ENCODE results near the gene TAF15.

Gene TAF15

GRCh38 chr17:35807371-35808144 lies 1.7 kb upstream of the TAF15 start:
- Histone ChIP-seq H3K4me3 (IDR thresholded peaks at IDR 0.05; ENCODE audit: insufficient read depth, low read depth, low read length) (no peak overlapping the region), H3K4me1 (ENCODE audit: low read depth, poor library complexity, severe bottlenecking) (peaks cover 35% of the 10 kb centered on the region), H3K4me2 (no peak overlapping the region; the same call in 1 of the 2 replicates), H2AFZ (ENCODE audit: low read depth) (no peak overlapping the region), H3K9ac (no peak overlapping the region), H3K79me2 (ENCODE audit: insufficient read depth, low read depth) (peaks cover 33% of the 10 kb centered on the region), H3K36me3 (ENCODE audit: insufficient read depth) (no peaks in the 10 kb centered on the region), H3K27me3 (ENCODE audit: insufficient read depth, low read depth) (no peaks in the 10 kb centered on the region), H4K20me1 (ENCODE audit: insufficient read depth) (peaks cover 18% of the 10 kb centered on the region), H3K27ac (no peak overlapping the region)
- TF ChIP-seq, protein P1, sequence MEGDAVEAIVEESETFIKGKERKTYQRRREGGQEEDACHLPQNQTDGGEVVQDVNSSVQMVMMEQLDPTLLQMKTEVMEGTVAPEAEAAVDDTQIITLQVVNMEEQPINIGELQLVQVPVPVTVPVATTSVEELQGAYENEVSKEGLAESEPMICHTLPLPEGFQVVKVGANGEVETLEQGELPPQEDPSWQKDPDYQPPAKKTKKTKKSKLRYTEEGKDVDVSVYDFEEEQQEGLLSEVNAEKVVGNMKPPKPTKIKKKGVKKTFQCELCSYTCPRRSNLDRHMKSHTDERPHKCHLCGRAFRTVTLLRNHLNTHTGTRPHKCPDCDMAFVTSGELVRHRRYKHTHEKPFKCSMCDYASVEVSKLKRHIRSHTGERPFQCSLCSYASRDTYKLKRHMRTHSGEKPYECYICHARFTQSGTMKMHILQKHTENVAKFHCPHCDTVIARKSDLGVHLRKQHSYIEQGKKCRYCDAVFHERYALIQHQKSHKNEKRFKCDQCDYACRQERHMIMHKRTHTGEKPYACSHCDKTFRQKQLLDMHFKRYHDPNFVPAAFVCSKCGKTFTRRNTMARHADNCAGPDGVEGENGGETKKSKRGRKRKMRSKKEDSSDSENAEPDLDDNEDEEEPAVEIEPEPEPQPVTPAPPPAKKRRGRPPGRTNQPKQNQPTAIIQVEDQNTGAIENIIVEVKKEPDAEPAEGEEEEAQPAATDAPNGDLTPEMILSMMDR (conservative IDR thresholded peaks at IDR 0.05; ENCODE audit: low read depth, low read length) = no peak

- TF ChIP-seq, protein P1 (conservative IDR thresholded peaks at IDR 0.05; ENCODE audit: low read depth, low read length) = no peak
- peak overlapping the region; percentile 79 for H3K27ac ChIP-seq
- peaks cover 42% of the 10 kb centered on the region for H3K79me2 ChIP-seq (ENCODE audit: insufficient read depth, low read depth)
- no peak overlapping the region for H3K4me3 ChIP-seq (IDR thresholded peaks at IDR 0.05; ENCODE audit: insufficient read depth, low read depth, low read length)
- H3K4me2 ChIP-seq = peak overlapping the region; percentile 94
- no peaks in the 10 kb centered on the region for H3K36me3 ChIP-seq (ENCODE audit: insufficient read depth)
- H3K27me3 ChIP-seq (ENCODE audit: insufficient read depth, low read depth) = no peaks in the 10 kb centered on the region
- peak overlapping the region; percentile 91 for H3K9ac ChIP-seq
- H2AFZ ChIP-seq (ENCODE audit: low read depth) = peak overlapping the region; percentile 73
- H4K20me1 ChIP-seq (ENCODE audit: insufficient read depth) = peaks cover 18% of the 10 kb centered on the region
- H3K4me1 ChIP-seq (ENCODE audit: low read depth, poor library complexity, severe bottlenecking) = peaks cover 38% of the 10 kb centered on the region
Observed at GRCh38 chr17:35808240-35808961, 883 bp upstream of the TAF15 start.

DNA sequence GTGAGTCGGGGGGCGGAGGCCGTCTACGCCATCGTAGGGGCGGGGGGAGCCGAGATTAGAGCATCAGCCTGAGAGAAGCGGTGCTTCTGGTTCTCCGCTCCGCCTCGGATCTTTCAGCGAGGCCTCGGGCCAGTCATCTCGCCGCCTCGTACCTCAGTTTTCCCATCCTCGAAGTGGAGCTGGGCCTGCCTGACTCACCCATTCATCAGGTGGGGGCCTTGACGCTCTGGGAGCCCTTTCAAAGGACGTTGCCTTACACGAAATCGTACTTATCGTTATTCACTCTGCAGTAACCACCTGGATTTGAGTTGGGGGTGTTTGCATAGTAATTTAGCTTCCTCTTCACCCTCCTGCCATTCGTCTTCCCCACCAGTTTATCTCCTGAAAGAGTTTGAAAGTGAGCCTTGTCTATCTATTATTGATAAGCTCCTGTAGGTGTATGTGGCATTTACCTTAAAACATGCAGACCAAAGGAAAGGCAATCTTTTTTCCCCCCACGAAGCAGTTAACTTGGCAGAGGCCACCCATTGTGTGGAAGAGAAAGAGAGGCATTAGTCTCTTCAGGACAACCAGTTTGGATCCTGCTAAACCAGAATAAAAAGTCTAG lies 674 bp downstream of the TAF15 start:
- TF ChIP-seq, protein P1 (conservative IDR thresholded peaks at IDR 0.05; ENCODE audit: low read depth, low read length) = no peak
- Histone ChIP-seq H3K4me3 (IDR thresholded peaks at IDR 0.05; ENCODE audit: insufficient read depth, low read depth, low read length) (peak overlapping the region; percentile 58), H3K36me3 (ENCODE audit: insufficient read depth) (no peaks in the 10 kb centered on the region), H3K27ac (peak overlapping the region; percentile 79), H2AFZ (ENCODE audit: low read depth) (peak overlapping the region; percentile 73; the same call in 1 of the 2 replicates), H3K4me2 (peak overlapping the region; percentile 92), H3K27me3 (ENCODE audit: insufficient read depth, low read depth) (no peaks in the 10 kb centered on the region), H3K79me2 (ENCODE audit: insufficient read depth, low read depth) (peaks cover 57% of the 10 kb centered on the region), H4K20me1 (ENCODE audit: insufficient read depth) (peaks cover 25% of the 10 kb centered on the region), H3K9ac (peak overlapping the region; percentile 91), H3K4me1 (ENCODE audit: low read depth, poor library complexity, severe bottlenecking) (peaks cover 41% of the 10 kb centered on the region)

DNA sequence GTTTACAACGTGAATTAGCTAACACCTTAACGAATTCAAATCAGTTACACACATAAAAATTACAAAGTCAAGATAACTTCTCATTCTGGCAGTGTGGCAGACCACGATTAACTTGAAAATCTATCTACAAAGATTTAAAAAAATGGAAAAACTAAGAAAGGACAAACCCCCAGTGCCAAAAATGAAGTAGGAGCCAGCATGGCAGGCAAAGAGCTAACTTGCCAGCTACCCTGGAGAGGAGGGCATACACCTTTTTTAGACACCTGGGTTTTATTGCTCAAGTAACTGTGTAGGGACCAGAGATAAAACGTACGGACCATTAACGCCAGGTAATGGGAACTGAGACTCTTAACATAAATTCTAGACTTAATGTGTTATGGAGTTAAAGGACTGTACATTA lies 2.5 kb downstream of the TAF15 start:
- Histone ChIP-seq H3K4me3 (IDR thresholded peaks at IDR 0.05; ENCODE audit: insufficient read depth, low read depth, low read length) (no peak overlapping the region), H3K4me1 (ENCODE audit: low read depth, poor library complexity, severe bottlenecking) (peaks cover 41% of the 10 kb centered on the region), H4K20me1 (ENCODE audit: insufficient read depth) (peaks cover 29% of the 10 kb centered on the region), H3K36me3 (ENCODE audit: insufficient read depth) (no peaks in the 10 kb centered on the region), H3K79me2 (ENCODE audit: insufficient read depth, low read depth) (peaks cover 75% of the 10 kb centered on the region), H3K4me2 (peak overlapping the region; percentile 92), H3K27me3 (ENCODE audit: insufficient read depth, low read depth) (no peaks in the 10 kb centered on the region), H2AFZ (ENCODE audit: low read depth) (no peak overlapping the region), H3K9ac (no peak overlapping the region), H3K27ac (no peak overlapping the region)
- TF ChIP-seq, protein P1 (conservative IDR thresholded peaks at IDR 0.05; ENCODE audit: low read depth, low read length) = no peak

Data from KMS-11 (cell line).